ENCODE measurements around the gene CRYGN.

Gene CRYGN

DNA sequence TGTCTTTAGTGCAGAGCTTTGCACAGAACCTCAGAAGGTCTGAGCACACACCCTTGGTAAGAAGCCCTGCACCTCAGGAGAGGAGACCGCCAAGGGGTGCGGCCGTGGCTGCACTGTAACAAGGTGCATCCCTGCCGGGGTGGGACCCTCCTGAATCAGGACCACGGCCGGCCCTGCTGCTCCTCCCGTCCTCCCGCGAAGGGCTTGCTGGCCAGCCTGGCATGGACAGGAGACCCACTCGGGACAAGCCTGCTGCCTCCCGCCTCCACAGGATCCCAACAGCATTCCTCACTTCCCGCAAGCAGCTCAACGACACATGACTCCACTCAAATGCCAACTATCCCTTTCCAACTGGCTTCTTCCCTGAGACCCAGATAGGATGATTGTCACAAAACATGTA is 42.9 kb downstream of the CRYGN start:
- TF ChIP-seq CTCF (IDR thresholded peaks at IDR 0.05; ENCODE audit: insufficient read depth, low read depth, low read length, missing control alignments): no peak
- DNase-seq (ENCODE audit: low read depth): no peak
- H3K4me3 ChIP-seq (ENCODE audit: low read length): no peak overlapping the region

DNA sequence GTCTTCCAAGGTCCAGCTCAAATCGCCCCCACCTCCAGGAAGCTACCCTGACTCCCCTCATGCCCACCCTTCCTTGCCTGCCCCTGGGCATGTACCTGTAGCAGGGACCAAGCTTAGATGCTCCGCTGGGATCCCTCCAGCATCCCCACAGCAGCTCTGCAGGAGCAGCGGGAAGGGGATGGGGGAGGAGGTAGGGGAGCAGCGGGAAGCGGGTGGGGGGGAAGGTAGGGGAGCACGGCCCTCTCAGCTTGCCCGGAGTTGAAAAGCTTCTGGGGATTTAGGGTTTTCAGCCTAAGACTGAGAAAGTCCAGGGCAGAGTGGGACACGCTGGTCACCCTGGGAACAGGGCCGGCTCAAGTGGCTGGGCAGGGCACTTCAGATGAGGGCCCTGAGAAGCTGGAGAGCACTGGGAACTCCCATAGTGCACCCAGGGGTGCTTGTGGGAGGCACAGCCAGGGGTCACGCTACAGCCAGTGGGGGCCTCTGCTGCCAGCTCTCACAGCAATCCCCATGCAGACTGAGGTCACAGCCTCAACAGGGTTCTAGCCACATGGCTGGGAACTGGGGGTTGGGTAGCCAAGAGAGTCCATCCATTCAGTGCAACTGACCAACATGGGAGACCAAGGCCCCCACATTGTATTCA is 43.5 kb downstream of the CRYGN start:
- DNase-seq (ENCODE audit: low read depth): no peak
- TF ChIP-seq CTCF (IDR thresholded peaks at IDR 0.05; ENCODE audit: insufficient read depth, low read depth, low read length, missing control alignments): no peak
- no peak overlapping the region for H3K4me3 ChIP-seq (ENCODE audit: low read length)

DNA sequence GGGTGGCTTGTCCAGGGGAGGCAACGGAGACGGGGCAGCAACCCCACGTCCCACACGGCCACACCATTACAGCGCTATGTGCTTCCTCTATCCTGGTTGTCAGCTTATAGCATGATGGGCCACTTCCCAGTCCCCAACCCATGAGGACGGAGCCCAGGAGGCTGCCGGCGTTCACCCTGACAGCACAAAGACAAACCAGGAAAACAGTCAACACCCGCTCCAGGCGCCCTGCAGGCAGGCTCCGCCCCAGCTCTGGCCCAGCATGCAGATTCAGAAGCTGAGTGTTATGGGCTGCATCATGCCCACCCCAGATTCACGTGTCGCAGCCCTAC is 44.9 kb downstream of the CRYGN start:
- no peak for DNase-seq (ENCODE audit: low read depth)
- H3K4me3 ChIP-seq (ENCODE audit: low read length): no peak overlapping the region
- no peak for TF ChIP-seq CTCF (IDR thresholded peaks at IDR 0.05; ENCODE audit: insufficient read depth, low read depth, low read length, missing control alignments)

GRCh38 chr7:151394076-151395035 is 45.6 kb downstream of the CRYGN start:
- TF ChIP-seq CTCF (IDR thresholded peaks at IDR 0.05; ENCODE audit: insufficient read depth, low read depth, low read length, missing control alignments): no peak
- DNase-seq (ENCODE audit: low read depth): no peak
- H3K4me3 ChIP-seq (ENCODE audit: low read length): no peak overlapping the region

- no peak for DNase-seq (ENCODE audit: low read depth)
- no peak for TF ChIP-seq CTCF (IDR thresholded peaks at IDR 0.05; ENCODE audit: insufficient read depth, low read depth, low read length, missing control alignments)
Measured at GRCh38 chr7:151393031-151393977, 46.6 kb downstream of the CRYGN start.

DNA sequence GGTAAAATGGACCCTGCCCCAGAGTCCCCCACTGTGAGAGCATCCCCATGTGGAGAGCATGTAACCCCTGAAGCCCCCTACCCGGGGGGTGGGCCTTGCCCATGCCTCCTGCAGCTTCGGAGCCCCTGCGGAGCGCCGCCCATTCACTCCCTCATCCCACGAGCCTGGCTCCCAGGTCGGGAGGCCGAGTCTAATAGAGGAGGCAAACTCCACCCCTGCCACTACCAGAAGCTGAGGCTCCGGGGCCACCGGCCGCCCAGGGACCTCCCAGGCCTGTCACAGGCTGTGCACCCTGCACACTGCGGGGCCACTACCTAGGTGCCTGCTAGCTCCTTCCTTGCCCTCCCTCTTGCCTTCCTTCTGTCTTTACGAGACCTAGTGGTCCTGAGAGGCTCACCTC is 47.5 kb downstream of the CRYGN start:
- no peak overlapping the region for H3K4me3 ChIP-seq (ENCODE audit: low read length)
- DNase-seq (ENCODE audit: low read depth): no peak
- no peak for TF ChIP-seq CTCF (IDR thresholded peaks at IDR 0.05; ENCODE audit: insufficient read depth, low read depth, low read length, missing control alignments)

More at GRCh38 chr7:151393031-151393977, 46.6 kb downstream of the CRYGN start:
- H3K4me3 ChIP-seq (ENCODE audit: low read length): no peak overlapping the region
